PC-3 (cell line): ENCODE results near the gene FAM162A.

ENCODE experiments used
- CTCF ChIP-seq: fragments of 300-600 bp; sonication (generic); conservative IDR thresholded peaks from 2 replicates; pipeline ENCODE4 v1.5.1; 2017; ENCODE audit warnings: antibody characterized with exemption, low read depth, mild to moderate bottlenecking, low read length
- EZH2 ChIP-seq: fragments of 300-600 bp; sonication (generic); IDR thresholded peaks from one replicate; pipeline ENCODE4 v1.6.1; 2017; ENCODE audit warnings: antibody characterized with exemption, mild to moderate bottlenecking, low read length; ENCODE audit not compliant: unreplicated experiment

GRCh38 chr3:122357828-122358702, 25.9 kb upstream of the FAM162A start:
- no peak for TF ChIP-seq CTCF
- TF ChIP-seq EZH2, result no peak
